HuH-7 (cell line): ENCODE data around the gene EVA1C.
"Not testable (repeated sequence)": the region's sequence is repeated elsewhere in the genome, so short reads cannot be mapped to it uniquely, and the experiment has no call there.

Experiments
- DNase-seq: peaks from one replicate; pipeline ENCODE4 v3.0.0; 2011; ENCODE audit warnings: low spot score

The EVA1C gene

GRCh38 chr21:32499249-32500055 is 86.9 kb downstream of the EVA1C start:
- no peak for DNase-seq

- DNase-seq: not testable (repeated sequence)
These were observed 91.1 kb downstream of the EVA1C start for GRCh38 chr21:32503641-32504040.

- not testable (repeated sequence) for DNase-seq
These were observed 93.3 kb downstream of the EVA1C start for GRCh38 chr21:32505767-32506166.

- DNase-seq: not testable (repeated sequence)
These were observed 94.0 kb downstream of the EVA1C start for GRCh38 chr21:32506411-32506965.

- DNase-seq: no peak
These were observed 94.9 kb downstream of the EVA1C start for GRCh38 chr21:32507342-32507919.

- DNase-seq: not testable (repeated sequence)
These were observed 95.5 kb downstream of the EVA1C start for GRCh38 chr21:32508036-32508435.

- DNase-seq: no peak
These were observed 96.1 kb downstream of the EVA1C start for GRCh38 chr21:32508558-32508957.

- DNase-seq: not testable (repeated sequence)
These were observed 96.5 kb downstream of the EVA1C start for GRCh38 chr21:32508975-32509374.

- DNase-seq: no peak
These were observed 102.0 kb downstream of the EVA1C start for GRCh38 chr21:32514275-32515055.

- DNase-seq: no peak
These were observed 103.4 kb downstream of the EVA1C start for GRCh38 chr21:32515874-32516273.

- no peak for DNase-seq
These were observed 104.5 kb downstream of the EVA1C start for GRCh38 chr21:32516756-32517649.

- DNase-seq: no peak
These were observed 107.7 kb downstream of the EVA1C start for GRCh38 chr21:32519945-32520874.

- no peak for DNase-seq
These were observed 108.6 kb downstream of the EVA1C start for GRCh38 chr21:32520875-32521735.

GRCh38 chr21:32521736-32522355 is 109.3 kb downstream of the EVA1C start:
- no peak for DNase-seq

- DNase-seq: no peak
These were observed 111.0 kb downstream of the EVA1C start for GRCh38 chr21:32523463-32523862.

- DNase-seq: no peak
These were observed 111.6 kb downstream of the EVA1C start for GRCh38 chr21:32523988-32524719.

GRCh38 chr21:32525282-32525681 is 112.8 kb downstream of the EVA1C start:
- no peak for DNase-seq

GRCh38 chr21:32529679-32530078 is 117.2 kb downstream of the EVA1C start:
- no peak for DNase-seq
